ENCODE data around the gene HCFC1R1.

HCFC1R1 gene

DNA sequence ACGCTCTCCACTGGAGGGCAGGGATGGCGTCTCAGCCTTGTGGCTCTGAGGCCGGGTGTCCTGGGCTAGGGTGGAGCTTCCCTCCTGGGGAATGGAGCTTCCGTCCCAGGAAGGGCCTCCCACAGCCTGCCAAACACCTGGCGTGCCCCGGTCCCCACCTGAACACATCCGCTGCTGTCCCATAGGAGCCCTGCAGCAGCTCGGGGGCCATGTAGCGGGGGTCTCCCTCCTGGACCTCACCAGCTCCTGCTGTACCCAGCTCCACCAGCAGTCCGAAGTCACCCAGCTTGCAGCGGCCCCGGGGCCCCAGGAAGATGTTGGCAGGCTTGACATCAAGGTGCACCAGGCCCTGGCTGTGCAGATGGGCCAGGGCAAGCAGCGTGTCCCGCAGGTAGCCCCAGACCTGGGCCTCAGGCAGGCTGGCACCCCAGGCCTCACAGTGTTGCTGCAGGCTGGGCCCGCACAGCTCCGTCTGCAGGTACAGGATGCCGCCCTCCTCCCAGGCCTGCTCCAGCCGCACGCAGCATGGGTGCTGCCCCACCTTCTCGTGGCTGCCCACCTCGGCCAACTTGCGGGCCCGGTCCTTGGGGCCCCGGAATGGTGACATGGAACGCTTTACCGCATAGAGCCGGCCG lies 48.5 kb downstream of the HCFC1R1 start:
- no peak for DNase-seq (ENCODE audit: low spot score)

DNA sequence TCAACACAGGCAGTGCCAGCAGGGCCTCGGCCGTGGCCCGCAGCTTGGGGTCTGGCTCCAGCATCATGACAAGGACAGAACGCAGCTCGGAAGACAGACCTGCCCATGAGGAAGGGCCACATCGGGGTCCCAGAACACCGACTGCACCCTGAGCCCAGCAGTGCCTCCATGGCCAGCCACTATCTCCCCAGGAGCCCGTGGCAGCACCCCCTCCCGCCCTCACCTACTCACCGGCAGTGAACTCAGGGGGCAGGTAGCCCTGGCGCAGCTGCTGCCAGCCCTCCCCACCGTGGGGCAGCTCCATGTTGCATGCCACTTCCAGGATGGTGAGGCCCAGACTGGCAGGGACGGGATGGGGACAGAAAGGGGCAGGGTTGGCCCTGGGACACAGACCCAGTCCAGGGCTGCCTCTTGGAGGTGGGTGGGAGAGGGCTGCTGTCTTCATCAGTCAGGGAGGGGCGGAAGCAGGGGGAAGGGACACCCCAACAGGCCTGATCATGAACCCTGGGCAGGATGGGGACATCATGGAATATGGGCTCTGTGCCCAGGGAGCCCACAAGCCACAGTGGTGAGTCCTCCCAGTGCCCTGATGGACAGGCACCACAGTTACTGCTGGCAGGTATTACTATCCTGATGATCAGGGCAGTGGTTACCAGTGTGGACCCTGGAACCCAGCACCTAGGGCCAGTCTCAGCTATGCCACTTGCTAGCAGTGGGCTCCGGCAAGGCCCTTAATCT lies 49.3 kb downstream of the HCFC1R1 start:
- DNase-seq (ENCODE audit: low spot score): no peak

DNA sequence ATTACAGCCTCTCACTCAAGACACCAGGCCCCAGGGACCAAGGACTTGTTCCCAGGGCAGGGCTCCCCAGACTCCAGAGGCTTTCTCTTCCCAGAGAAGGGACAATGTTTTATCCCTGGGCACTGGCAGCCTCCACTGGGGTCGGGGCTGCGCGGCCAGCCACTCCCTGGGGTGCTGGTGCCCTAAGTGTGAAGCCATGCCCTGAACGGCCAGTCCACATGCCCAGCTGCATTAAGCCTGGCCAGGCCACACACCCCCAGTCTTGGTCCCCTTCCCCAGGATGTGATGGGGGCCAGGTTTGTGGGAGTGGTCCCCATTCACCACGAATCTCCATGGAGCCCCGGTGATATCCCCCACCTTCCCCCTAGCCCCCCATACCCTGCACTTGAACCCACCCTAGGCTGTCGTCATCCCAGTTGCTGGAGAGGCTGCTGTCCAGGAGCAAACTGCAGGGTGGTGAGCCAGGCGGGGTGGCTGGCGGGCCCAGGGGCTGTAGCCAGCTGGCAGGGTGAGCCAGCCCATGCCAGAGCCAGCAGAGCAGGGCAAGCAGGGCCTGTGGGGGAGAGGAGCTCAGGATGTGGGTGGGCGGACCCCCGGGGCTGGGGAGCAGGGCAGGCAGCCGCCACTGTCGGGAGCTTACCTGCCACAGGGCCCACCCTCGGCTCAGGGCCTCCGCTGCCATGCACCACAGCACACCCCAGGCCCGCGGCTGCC lies 50.0 kb downstream of the HCFC1R1 start:
- no peak for DNase-seq (ENCODE audit: low spot score)

DNA sequence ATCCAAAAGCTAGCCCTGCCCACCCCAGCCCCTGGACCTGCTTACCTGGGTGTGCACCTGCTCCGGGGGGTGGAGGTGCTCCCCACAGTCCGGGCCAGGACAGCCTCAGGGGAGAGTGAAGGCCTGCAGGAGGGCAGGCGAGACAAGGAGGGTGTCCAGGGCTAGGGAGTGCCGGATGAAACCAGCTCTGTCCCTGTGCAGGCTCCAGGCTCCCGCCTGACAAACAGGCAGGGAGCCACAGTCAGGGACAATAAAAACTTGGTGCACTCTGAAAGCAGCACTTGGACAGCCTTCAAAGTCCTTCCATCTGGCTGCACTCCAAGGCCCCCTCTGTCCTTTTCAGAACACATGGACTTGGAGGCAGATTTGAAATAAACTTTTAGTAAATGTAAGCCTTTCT lies 50.6 kb downstream of the HCFC1R1 start:
- no peak for DNase-seq (ENCODE audit: low spot score)
